HG03045 (cell line): ENCODE data around the gene TIMP2.
"Not testable (repeated sequence)": the region's sequence is repeated elsewhere in the genome, so short reads cannot be mapped to it uniquely, and the experiment has no call there.

Source experiments
- ATAC-seq: cut with Tn5 transposase; IDR thresholded peaks from one replicate; pipeline ENCODE4 v1.9.1; 2021; ENCODE audit warnings: mild to moderate bottlenecking, moderate library complexity; ENCODE audit not compliant: unreplicated experiment

The TIMP2 gene

DNA sequence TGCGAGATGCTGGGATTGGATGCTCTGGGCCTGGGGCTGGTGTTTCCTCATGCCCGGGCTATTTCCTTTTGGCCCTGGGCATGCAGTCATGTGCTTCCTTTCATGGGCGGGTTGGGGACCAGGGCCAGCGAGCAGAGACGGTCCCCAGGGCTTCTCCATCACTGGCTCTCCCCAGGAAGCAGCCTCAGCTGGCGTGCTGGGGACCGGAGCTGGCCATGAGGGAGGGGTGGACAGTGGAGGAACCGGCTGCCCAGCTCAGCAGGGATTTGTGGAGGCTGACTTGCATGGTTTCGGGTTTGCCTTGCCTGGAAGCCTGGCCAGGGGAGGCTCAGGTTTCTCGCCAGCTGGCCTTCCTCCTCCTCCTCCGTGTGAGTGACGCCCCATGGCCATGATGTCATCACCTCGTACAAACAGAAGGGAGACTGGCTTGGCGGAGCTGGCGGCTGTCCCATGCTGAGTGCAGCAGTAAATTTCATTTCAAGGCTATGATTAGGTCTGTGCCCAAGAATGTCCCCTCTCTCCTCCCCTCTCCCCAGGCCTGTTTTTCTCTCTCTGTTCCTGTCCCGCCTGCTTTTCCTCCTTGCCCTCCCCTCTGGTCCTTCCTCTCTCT, 8.9 kb upstream of the TIMP2 start:
- no peak for ATAC-seq

- ATAC-seq: no peak
Observed at GRCh38 chr17:78933025-78933958, 8.1 kb upstream of the TIMP2 start.

DNA sequence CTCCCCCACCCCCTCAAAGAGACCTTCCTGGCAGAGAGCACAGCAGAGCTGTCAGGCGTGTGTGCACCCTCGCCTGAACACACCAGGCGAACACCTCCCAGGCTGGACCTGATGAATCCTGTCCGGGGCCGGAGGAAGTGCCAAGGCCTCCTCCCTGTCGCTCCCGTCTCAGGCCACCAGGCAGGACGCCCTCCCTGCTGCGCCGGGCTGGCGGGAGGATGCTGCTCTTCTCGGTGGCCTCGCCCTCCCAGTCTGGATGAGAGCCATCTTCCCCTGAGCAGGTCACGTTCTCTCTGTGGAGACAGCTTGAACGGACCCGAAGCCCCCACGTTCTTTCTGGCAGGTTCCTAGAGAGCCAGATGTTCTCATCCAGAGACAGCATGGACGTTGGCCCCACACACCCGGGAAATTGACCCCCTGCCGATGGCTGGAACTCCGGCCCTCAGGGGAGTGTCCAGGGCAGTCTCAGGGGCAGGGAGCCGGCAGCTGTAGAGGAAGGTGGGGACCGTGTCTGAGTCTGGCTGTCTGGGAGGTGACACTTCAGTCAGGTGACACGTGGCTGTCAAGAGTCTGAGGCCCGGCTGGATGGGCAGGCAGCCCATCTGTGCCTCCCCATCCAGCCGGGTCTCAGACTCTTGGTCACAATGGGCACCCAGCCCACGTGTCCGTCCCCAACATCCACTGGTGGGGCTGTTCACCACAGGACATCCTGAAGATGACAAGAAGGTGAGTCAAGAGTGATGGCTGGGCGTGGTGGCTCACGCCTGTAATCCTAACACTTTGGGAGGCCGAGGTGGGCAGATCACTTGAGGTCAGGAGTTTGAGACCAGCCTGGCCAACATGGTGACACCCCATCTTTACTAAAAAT, 5.0 kb upstream of the TIMP2 start:
- ATAC-seq: no peak

DNA sequence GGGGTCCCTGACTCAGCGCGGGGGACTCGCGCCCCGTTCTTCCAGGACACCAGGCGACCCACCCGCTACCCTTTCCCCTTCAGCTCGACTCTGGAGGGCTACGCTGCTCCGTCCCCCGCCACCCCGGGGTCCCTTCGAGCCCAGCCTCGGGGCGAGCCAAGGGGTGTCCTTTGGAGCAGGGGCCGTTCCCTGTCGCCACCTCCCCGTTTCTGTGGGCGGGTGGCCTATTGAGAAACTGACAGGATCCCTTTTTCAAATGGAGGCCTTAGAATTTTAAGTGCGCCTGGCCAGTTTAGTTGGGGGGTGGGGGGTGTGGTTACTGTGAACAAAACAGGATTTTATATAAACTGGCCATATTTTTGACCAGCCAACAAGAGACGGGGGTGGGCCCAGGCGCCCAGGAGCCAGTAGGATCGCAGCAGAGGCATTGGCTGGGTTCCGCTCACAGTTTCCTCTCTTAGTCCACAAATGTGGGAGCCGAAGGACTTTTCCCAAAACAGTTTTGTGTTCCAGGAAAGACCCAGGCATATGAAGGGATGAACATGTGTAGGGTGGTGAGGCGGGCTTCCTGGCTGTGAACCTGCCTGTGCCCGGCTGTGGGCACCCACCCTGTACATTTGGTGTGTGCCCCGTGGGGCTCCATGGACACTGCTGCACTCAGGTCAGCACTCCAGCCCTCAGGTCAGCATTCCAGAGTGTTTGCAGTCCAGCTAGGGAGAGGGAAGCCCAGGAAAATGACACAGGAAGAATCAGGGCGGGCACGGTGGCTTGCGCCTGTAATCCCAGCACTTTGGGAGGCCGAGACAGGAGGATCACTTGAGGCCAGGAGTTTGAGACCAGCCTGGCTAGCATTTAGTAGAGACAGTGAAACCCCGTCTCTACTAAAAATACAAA, 722 bp upstream of the TIMP2 start:
- no peak for ATAC-seq

- no peak for ATAC-seq
Observed at GRCh38 chr17:78924481-78925151, 571 bp downstream of the TIMP2 start.

DNA sequence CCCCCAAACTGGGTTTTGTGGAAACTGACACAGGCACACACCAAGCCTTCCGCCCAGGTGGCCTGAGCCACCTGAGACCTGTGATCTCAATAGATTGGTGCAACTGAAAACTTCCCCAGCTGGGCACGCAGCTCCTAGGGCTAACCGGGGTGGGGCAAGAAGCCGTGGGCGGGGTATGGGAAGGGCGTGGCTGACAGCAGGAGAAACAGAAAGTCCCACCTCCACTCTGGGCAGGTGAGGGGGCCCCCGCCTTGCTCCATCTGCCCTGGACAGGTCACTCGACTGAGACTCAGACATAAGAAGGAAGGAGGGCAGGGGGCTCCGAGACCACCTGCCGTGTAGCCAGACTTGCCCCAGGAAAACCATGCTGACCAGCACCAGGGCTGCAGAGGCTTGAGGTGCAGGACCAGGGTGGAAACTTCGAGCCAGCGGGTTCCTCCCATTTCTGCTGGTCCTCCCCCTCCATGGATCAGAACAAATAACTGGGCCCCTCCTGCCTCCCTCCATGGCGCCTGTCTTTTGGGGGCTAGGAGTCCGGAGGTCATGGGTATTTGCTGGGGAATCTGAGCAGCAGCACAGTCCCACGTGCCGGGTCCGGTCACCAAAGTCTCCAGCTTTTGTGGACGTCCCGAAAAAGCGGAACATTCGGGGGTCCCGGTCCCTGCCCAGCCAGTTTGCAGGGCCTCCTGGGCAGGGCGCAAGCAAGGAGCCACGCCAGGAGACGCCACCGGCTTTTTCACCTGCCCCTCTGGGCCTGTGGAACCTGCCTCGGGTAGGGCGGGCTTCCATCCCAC, 1.3 kb downstream of the TIMP2 start:
- ATAC-seq: no peak

DNA sequence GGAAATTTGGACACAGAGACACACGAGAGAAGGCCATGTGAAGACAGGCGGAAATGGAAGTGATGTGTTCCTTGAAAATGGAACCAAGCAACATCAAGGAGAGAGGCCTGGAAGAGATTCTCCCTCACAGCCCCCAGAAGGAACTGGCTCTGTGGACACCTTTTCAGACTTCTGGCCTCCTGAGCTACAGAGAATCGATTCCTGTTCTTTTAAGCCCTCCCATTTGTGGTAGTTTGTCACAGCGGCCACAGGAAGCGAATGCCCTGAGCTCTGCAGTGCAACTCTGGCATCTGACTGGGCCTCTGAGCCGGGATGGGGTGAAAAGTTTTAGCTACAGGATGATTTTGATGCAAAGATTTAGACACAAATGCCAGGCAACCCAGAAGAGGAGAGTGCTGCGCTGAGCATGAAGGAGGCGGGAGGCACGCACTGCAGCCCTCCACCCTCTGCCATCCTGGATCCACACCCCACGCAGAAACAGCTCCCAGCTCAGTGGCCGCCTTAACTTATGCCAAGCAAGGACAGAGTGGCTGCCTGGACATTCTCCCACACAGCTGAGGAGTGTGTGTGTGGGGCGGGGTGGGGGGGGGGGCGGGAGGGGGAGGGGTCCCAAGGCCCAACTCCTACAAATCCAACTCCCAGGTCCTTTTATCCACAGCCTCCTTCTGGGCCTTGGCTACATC, 2.2 kb downstream of the TIMP2 start:
- ATAC-seq: no peak

GRCh38 chr17:78921437-78921971, 3.7 kb downstream of the TIMP2 start:
- ATAC-seq: no peak

DNA sequence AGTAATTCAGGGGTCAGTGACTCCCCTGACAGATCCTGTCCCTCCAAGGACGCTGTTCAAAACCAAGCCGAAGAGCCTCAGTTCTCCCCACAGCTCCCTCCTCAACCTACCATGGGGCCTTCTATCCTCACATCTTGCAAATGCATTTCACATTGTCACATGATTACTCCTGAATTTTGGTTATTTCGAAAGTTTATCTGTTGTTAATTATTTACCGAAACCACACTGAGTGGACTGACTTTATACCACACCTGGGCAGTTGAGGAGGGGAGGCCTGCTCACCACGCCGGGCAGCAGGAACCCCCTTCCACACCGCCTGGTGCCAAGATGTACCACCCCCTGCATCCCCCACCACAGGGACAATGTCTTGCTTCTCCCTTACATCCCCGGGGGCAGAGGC, 4.7 kb downstream of the TIMP2 start:
- ATAC-seq: no peak

GRCh38 chr17:78919861-78920450, 5.2 kb downstream of the TIMP2 start:
- no peak for ATAC-seq

DNA sequence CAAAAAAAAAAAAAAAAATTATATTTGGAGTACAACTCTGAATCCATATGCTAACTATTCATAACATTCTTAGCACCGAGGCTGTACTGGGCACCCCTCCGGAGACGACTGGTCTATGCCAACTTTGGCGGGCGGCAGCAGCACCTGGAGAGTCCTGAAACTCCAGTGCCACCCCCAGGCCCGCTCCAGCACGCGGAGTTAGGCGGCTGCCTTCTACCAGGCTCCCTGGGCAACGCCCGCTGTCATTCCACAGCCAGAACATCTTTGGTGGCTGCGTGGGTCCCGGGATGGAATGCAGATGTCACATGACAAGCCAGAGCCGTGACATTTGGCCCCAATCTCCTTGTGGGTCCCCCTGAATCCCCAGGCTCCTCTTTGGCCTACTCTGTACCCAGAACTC, 6.2 kb downstream of the TIMP2 start:
- no peak for ATAC-seq

DNA sequence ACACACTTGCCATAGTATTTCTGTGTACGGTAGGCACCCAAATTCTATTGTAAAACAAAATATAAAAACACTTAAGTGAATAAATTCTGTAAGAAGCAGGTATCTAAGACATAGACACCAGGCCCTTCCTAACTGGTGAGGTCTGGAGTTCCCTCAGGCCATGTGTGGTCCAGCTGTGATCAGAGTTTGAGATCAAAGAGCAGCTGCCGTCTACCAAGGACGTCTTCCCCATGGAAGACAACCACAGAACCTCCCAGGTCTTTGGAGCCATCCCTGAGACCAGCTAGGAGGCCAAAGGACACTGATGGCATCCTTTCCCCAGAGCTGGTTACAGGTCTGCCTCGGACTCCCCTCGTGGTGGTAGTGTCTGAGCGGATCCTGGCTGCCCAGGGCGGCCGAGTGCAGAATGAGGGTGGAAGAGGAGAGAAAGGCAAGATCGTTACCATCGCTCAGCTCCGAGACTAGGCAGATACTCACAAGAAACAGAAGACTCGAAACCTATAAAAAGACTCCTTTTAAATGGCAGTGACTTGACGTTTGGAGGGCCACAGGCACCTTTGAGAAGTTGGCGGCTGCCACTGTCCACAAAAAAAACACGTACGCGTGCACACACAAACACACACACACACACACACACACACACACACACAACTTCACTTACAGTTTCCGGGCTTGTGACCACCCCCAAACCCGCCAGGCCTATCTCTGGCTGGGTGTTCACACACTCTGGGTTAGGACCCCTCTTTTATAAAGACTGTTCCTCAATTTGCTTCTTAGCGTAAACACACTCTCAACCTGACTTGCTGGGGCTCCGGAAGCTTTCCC, 7.5 kb downstream of the TIMP2 start:
- no peak for ATAC-seq

DNA sequence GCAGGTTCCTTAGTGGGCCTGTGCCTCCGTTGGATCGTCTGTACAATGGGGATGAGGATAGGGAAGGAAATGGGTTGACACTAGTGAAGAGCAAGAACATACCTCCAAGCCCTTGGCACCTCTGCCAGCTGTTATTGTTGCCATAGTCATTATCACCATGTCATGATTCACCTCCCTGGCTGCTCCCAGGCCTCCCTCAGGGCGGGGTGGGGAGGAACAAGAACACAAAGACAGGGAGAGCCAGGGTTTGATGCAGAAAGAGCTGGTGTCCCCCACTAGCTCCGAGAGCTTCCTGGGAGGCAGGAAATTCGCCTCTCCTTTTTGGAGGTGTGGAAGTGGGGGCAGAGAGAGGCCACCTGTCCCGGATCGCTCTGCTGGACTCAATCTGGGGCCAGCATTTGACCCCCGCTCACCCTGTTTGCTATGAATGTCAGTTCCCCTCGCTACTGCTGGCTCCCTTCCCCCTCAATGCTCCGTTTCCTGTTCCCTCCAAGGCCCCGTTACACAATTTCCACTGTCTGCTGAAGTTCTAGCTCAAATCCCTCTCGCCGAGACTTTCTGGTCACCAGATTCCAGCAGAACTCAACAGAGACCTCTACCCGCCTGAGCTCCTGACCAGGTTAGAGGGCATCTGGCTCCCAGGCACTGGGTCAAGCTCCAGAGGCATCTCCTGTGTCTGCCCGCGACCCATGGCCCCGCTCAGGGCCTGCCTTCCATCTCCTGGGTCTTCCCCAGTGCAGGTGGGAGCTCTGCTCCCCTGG, 9.1 kb downstream of the TIMP2 start:
- ATAC-seq: no peak

- no peak for ATAC-seq
Observed at GRCh38 chr17:78913115-78913514, 12.1 kb downstream of the TIMP2 start.

DNA sequence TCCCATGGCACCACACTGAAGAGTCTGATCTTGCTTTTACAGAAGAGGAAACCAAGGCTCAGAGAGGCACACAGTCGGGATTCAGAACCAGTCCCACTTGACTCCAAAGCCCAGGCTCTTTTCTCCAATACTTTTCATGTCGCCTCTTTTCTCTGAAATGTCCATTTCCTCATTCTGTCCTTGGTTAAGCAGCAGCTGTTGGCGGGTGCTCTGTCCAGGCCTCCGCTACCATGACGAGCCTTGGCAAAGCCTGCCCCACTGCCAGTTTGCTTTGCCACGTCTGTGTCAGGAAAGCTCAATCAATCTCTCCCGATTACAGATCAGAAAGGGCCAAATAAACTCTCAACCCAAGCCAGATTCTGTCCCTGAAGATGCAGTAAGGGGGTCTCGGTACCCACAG, 13.1 kb downstream of the TIMP2 start:
- no peak for ATAC-seq

DNA sequence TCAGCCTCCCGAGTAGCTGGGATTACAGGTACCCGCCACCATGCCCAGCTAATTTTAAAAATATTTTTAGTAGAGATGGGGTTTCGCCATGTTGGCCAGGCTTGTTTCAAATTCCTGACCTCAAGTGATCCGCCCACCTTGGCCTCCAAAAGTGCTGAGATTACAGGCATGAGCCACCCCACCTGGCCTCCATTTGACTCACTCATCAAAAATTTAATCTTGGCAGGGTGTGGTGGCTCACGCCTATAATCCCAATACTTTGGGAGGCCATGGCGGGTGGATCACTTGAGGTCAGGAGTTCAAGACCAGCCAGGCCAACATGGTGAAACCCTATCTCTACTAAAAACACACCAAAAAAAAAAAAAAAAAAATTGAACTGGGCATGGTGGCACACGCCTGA, 13.6 kb downstream of the TIMP2 start:
- ATAC-seq: not testable (repeated sequence)
